ENCODE data around the gene ENAH.

Gene ENAH

GRCh38 chr1:225467193-225468020, 185.5 kb downstream of the ENAH start:
- CTCF ChIA-PET: interaction anchor here (0.6 to 3.6 kb wide), 12 partner anchors 11 to 532 kb away, joined by 3 to 16 read pairs (median 4); partner anchors contain the start of genes PYCR2, SDE2 and SRP9
- H3K4me3 Mint-ChIP-seq: peak overlapping the region; percentile 90

GRCh38 chr1:225466848-225467192, 186.1 kb downstream of the ENAH start:
- no peaks in the 10 kb centered on the region for H3K27me3 Mint-ChIP-seq
- peak overlapping the region; percentile 90 for H3K4me3 Mint-ChIP-seq
- H3K36me3 Mint-ChIP-seq: peaks cover 2% of the 10 kb centered on the region
- CTCF ChIA-PET: interaction anchor here (1.0 to 2.6 kb wide), 4 partner anchors 22 to 533 kb away, joined by 3 to 11 read pairs (median 7); partner anchors contain the start of gene SDE2
- H3K27ac Mint-ChIP-seq: peak overlapping the region; percentile 99
- peaks cover 80% of the 10 kb centered on the region for H3K4me1 Mint-ChIP-seq
- DNase-seq: no peak
- no peaks in the 10 kb centered on the region for H3K9me3 Mint-ChIP-seq

More at GRCh38 chr1:225467193-225468020, 185.5 kb downstream of the ENAH start:
- Mint-ChIP-seq H3K27ac (peak overlapping the region; percentile 99), H3K27me3 (no peaks in the 10 kb centered on the region), H3K36me3 (peaks cover 2% of the 10 kb centered on the region), H3K9me3 (no peaks in the 10 kb centered on the region), H3K4me1 (peaks cover 78% of the 10 kb centered on the region)
- peak; percentile 93 for DNase-seq

- H3K27ac Mint-ChIP-seq: peak overlapping the region; percentile 99
- H3K27me3 Mint-ChIP-seq: no peaks in the 10 kb centered on the region
- DNase-seq: no peak
- peak overlapping the region; percentile 31 for H3K4me3 Mint-ChIP-seq
- H3K9me3 Mint-ChIP-seq: no peaks in the 10 kb centered on the region
- H3K4me1 Mint-ChIP-seq: peaks cover 85% of the 10 kb centered on the region
- peaks cover 2% of the 10 kb centered on the region for H3K36me3 Mint-ChIP-seq
- CTCF ChIA-PET: interaction anchor here (1.0 kb wide), 1 partner anchor 25 kb away, joined by 3 read pairs; no protein-coding TSS in a partner anchor
These were observed 187.0 kb downstream of the ENAH start for GRCh38 chr1:225465793-225466517.

- Mint-ChIP-seq H3K9me3 (no peaks in the 10 kb centered on the region), H3K27me3 (peaks cover 4% of the 10 kb centered on the region), H3K4me1 (peaks cover 85% of the 10 kb centered on the region), H3K36me3 (peaks cover 2% of the 10 kb centered on the region), H3K27ac (peak overlapping the region; percentile 85), H3K4me3 (no peak overlapping the region)
- CTCF ChIA-PET: interaction anchor here (1.0 to 1.3 kb wide), 2 partner anchors 20 to 24 kb away, joined by 3 to 4 read pairs; no protein-coding TSS in a partner anchor
- no peak for DNase-seq
These were observed 187.8 kb downstream of the ENAH start for GRCh38 chr1:225464851-225465792.

GRCh38 chr1:225462714-225463574, 190.0 kb downstream of the ENAH start:
- no peak for DNase-seq
- H3K4me3 Mint-ChIP-seq: no peak overlapping the region
- H3K36me3 Mint-ChIP-seq: peaks cover 2% of the 10 kb centered on the region
- H3K9me3 Mint-ChIP-seq: no peaks in the 10 kb centered on the region
- peak overlapping the region; percentile 50 for H3K27ac Mint-ChIP-seq
- peaks cover 4% of the 10 kb centered on the region for H3K27me3 Mint-ChIP-seq
- CTCF ChIA-PET: interaction anchor here (0.9 to 1.0 kb wide), 2 partner anchors 10 to 12 kb away, joined by 3 to 5 read pairs; no protein-coding TSS in a partner anchor
- peaks cover 77% of the 10 kb centered on the region for H3K4me1 Mint-ChIP-seq

GRCh38 chr1:225462429-225462713, 190.6 kb downstream of the ENAH start:
- Mint-ChIP-seq H3K36me3 (peaks cover 2% of the 10 kb centered on the region), H3K27ac (no peak overlapping the region), H3K9me3 (no peaks in the 10 kb centered on the region), H3K27me3 (peaks cover 4% of the 10 kb centered on the region), H3K4me3 (no peak overlapping the region), H3K4me1 (peaks cover 77% of the 10 kb centered on the region)
- DNase-seq: no peak
- CTCF ChIA-PET: interaction anchor here (0.9 to 1.2 kb wide), 3 partner anchors 11 to 16 kb away, joined by 3 to 5 read pairs (median 3); no protein-coding TSS in a partner anchor

- no peak overlapping the region for H3K4me3 Mint-ChIP-seq
- peaks cover 72% of the 10 kb centered on the region for H3K4me1 Mint-ChIP-seq
- DNase-seq: no peak
- CTCF ChIA-PET: interaction anchor here (0.9 to 2.3 kb wide), 5 partner anchors 11 to 17 kb away, joined by 3 to 8 read pairs (median 4); no protein-coding TSS in a partner anchor
- no peaks in the 10 kb centered on the region for H3K9me3 Mint-ChIP-seq
- H3K27me3 Mint-ChIP-seq: peaks cover 4% of the 10 kb centered on the region
- H3K27ac Mint-ChIP-seq: peak overlapping the region; percentile 47
- peaks cover 2% of the 10 kb centered on the region for H3K36me3 Mint-ChIP-seq
These were observed 191.1 kb downstream of the ENAH start for GRCh38 chr1:225461533-225462428.

GRCh38 chr1:225460737-225461532, 192.0 kb downstream of the ENAH start:
- Mint-ChIP-seq H3K36me3 (peaks cover 2% of the 10 kb centered on the region), H3K4me3 (no peak overlapping the region), H3K9me3 (peaks cover 3% of the 10 kb centered on the region), H3K4me1 (peaks cover 65% of the 10 kb centered on the region), H3K27ac (peak overlapping the region; percentile 80), H3K27me3 (peaks cover 4% of the 10 kb centered on the region)
- DNase-seq: peak; percentile 52
- CTCF ChIA-PET: interaction anchor here (0.8 to 2.3 kb wide), 5 partner anchors 12 to 20 kb away, joined by 3 to 8 read pairs (median 4); no protein-coding TSS in a partner anchor

- Mint-ChIP-seq H3K27me3 (peaks cover 4% of the 10 kb centered on the region), H3K4me3 (no peak overlapping the region), H3K27ac (peak overlapping the region; percentile 80), H3K9me3 (peaks cover 3% of the 10 kb centered on the region), H3K36me3 (peaks cover 2% of the 10 kb centered on the region), H3K4me1 (peaks cover 59% of the 10 kb centered on the region)
- CTCF ChIA-PET: interaction anchor here (0.8 to 2.3 kb wide), 4 partner anchors 13 to 19 kb away, joined by 4 to 8 read pairs (median 4); no protein-coding TSS in a partner anchor
- DNase-seq: no peak
These were observed 192.7 kb downstream of the ENAH start for GRCh38 chr1:225460021-225460736.

- Mint-ChIP-seq H3K27ac (no peak overlapping the region), H3K27me3 (peaks cover 4% of the 10 kb centered on the region), H3K9me3 (peaks cover 3% of the 10 kb centered on the region), H3K4me3 (no peak overlapping the region), H3K36me3 (no peaks in the 10 kb centered on the region), H3K4me1 (peaks cover 57% of the 10 kb centered on the region)
- no peak for DNase-seq
- CTCF ChIA-PET: interaction anchor here (0.5 kb wide), 1 partner anchor 418 kb away, joined by 3 read pairs; no protein-coding TSS in a partner anchor
These were observed 194.7 kb downstream of the ENAH start for GRCh38 chr1:225458222-225458631.

GRCh38 chr1:225454733-225455132, 198.2 kb downstream of the ENAH start:
- Mint-ChIP-seq H3K27me3 (peaks cover 1% of the 10 kb centered on the region), H3K4me3 (no peak overlapping the region), H3K36me3 (no peaks in the 10 kb centered on the region), H3K4me1 (peaks cover 40% of the 10 kb centered on the region), H3K9me3 (peaks cover 3% of the 10 kb centered on the region), H3K27ac (no peak overlapping the region)
- DNase-seq: peak; percentile 43
- CTCF ChIA-PET: interaction anchor here (0.9 to 2.4 kb wide), 2 partner anchors 11 to 20 kb away, joined by 3 to 12 read pairs; no protein-coding TSS in a partner anchor

Measured in activated naive CD4-positive, alpha-beta T cell treated with anti-CD3 and anti-CD28 coated beads, Interleukin-2, amount 10 ng/mL, durations not matched to agents 7 days and 5 days (primary cell).